HCT116 (cell line): ENCODE measurements around the gene MLH1. TPM values are rescaled to one million over a fixed set of nuclear protein-coding genes. Genes with fewer than 3 reads are reported as not detected.

Experiments used
- ATAC-seq: fragments of 200-7000 bp; cut with Tn5 transposase; 2 replicates; pipeline ENCODE4 v1.9.1; 2020; ENCODE audit warnings: mild to moderate bottlenecking, moderate library complexity
- BruUV-seq: library from RNA; stranded (reverse); fragments of 400-500 nt; replicated peaks from 2 replicates; lab custom pipeline; 2021; lab: Mats Ljungman, UMichigan
- CTCF ChIA-PET: fragments of 300-600 bp; sonication (Branson Sonifier 250); formaldehyde crosslinking; loops from one replicate; lab custom pipeline; 2021; ENCODE audit warnings: antibody characterized with exemption; lab: Charles Lee
- POLR2A ChIA-PET: fragments of 300-600, 350-600 bp; sonication (Branson Sonifier 250); formaldehyde crosslinking; loops from one replicate; lab custom pipeline; 2021; ENCODE audit warnings: antibody characterized with exemption; lab: Charles Lee
- RAD21 ChIA-PET, 2 experiments: fragments of 300-600 bp; sonication (Branson Sonifier 250); formaldehyde crosslinking; loops; one replicate each; lab custom pipeline; 2023; ENCODE audit warnings: low total read pairs in 2 of 2; ENCODE audit not compliant: uncharacterized antibody in 2 of 2, unreplicated experiment in 2 of 2, low non-redundant PET in 1 of 2; lab: Charles Lee
- DNase-seq: peaks from one replicate; pipeline ENCODE4 v3.0.0-alpha.2; 2010; ENCODE audit warnings: low read depth, low spot score
- H2AFZ ChIP-seq: fragments of 200-600 bp; shearing (Covaris generic), sonication (generic); 2 replicates; pipeline ENCODE4 v1.6.1; 2017; ENCODE audit warnings: low read depth, mixed run types, mixed read lengths, antibody characterized with exemption, low read length; ENCODE audit not compliant: poor library complexity, severe bottlenecking
- H3K27ac ChIP-seq: 2 replicates; pipeline ENCODE4 v1.5.1; 2012; ENCODE audit warnings: low read depth, low read length
- H3K27me3 ChIP-seq: fragments of 200-600 bp; sonication (generic); 2 replicates; pipeline ENCODE4 v1.6.1; 2016; ENCODE audit warnings: mixed run types, low read length, mixed read lengths; ENCODE audit not compliant: insufficient read depth
- H3K36me3 ChIP-seq, 2 experiments: fragments of 200-500 bp in 1 of 2; fragments of 200-600 bp in 1 of 2; sonication (Bioruptor generic) in 1 of 2; sonication (generic) in 1 of 2; 2 replicates each; pipeline versions ENCODE4 v1.5.1 to v1.6.1; 2014 to 2016; ENCODE audit warnings: low read length in 2 of 2, inconsistent platforms in 1 of 2, mixed read lengths in 1 of 2, mixed run types in 1 of 2; ENCODE audit not compliant: insufficient read depth in 2 of 2, control insufficient read depth in 1 of 2
- H3K4me1 ChIP-seq, 2 experiments: fragments of 200-600 bp in 1 of 2; sonication (generic) in 1 of 2; 2 replicates each; pipeline versions ENCODE4 v1.5.1 to v1.6.1; 2012 to 2017; ENCODE audit warnings: low read length in 2 of 2, inconsistent platforms in 1 of 2, mild to moderate bottlenecking in 1 of 2, mixed read lengths in 1 of 2, mixed run types in 1 of 2, moderate library complexity in 1 of 2; ENCODE audit not compliant: insufficient read depth in 2 of 2, control insufficient read depth in 1 of 2
- H3K4me2 ChIP-seq: fragments of 200-600 bp; sonication (generic); 2 replicates; pipeline ENCODE4 v1.6.1; 2017; ENCODE audit warnings: mixed run types, low read length, mixed read lengths
- H3K4me3 ChIP-seq, 2 experiments: fragments of 200-600 bp in 1 of 2; sonication (generic) in 1 of 2; replicated peaks in 1 of 2; 2 replicates each; pipeline ENCODE4 v1.5.1; 2011 to 2016; ENCODE audit warnings: low read length in 2 of 2, control low read depth in 1 of 2, low read depth in 1 of 2, mild to moderate bottlenecking in 1 of 2, mixed read lengths in 1 of 2, mixed run types in 1 of 2
- H3K79me2 ChIP-seq: fragments of 200-600 bp; sonication (generic); 2 replicates; pipeline ENCODE4 v1.6.1; 2017; ENCODE audit warnings: mild to moderate bottlenecking, mixed run types, low read length, moderate library complexity, mixed read lengths; ENCODE audit not compliant: insufficient read depth
- H3K9ac ChIP-seq: fragments of 200-600 bp; sonication (generic); 2 replicates; pipeline ENCODE4 v1.6.1; 2016; ENCODE audit warnings: low read length, mixed read lengths
- H3K9me2 ChIP-seq: fragments of 200-600 bp; sonication (generic), shearing (Covaris generic); 2 replicates; pipeline ENCODE4 v1.6.1; 2017; ENCODE audit warnings: mixed run types, mild to moderate bottlenecking, moderate library complexity; ENCODE audit not compliant: insufficient read depth
- H3K9me3 ChIP-seq, 2 experiments: fragments of 200-500 bp in 1 of 2; fragments of 200-600 bp in 1 of 2; sonication (Bioruptor generic) in 1 of 2; sonication (generic) in 1 of 2; 2 replicates each; pipeline ENCODE4 v1.6.1; 2014 to 2017; ENCODE audit warnings: low read length in 2 of 2, mixed read lengths in 2 of 2, inconsistent platforms in 1 of 2, low read depth in 1 of 2, mild to moderate bottlenecking in 1 of 2, mixed run types in 1 of 2, moderate library complexity in 1 of 2; ENCODE audit not compliant: control insufficient read depth in 1 of 2, insufficient read depth in 1 of 2
- H4K20me1 ChIP-seq: fragments of 200-600 bp; sonication (generic), shearing (Covaris generic); 2 replicates; pipeline ENCODE4 v1.6.1; 2017; ENCODE audit warnings: mixed run types, mild to moderate bottlenecking, moderate library complexity; ENCODE audit not compliant: insufficient read depth
- CBX3 ChIP-seq: IDR thresholded peaks from 2 replicates; pipeline ENCODE4 v1.6.1; 2012; ENCODE audit warnings: low read depth
- CEBPB ChIP-seq: IDR thresholded peaks from 2 replicates; pipeline ENCODE4 v1.6.1; 2012; ENCODE audit warnings: low read depth
- EGR1 ChIP-seq: IDR thresholded peaks from 2 replicates; pipeline ENCODE4 v1.6.1; 2012; ENCODE audit warnings: low read depth
- EZH2phosphoT487 ChIP-seq: fragments of 200-600 bp; IDR thresholded peaks from 2 replicates; pipeline ENCODE4 v1.6.1; 2018; ENCODE audit warnings: antibody characterized with exemption, borderline replicate concordance
- FOSL1 ChIP-seq: IDR thresholded peaks from 2 replicates; pipeline ENCODE4 v1.6.1; 2012; ENCODE audit warnings: low read depth
- JUND ChIP-seq: IDR thresholded peaks from 2 replicates; pipeline ENCODE4 v1.6.1; 2012
- POLR2A ChIP-seq: IDR thresholded peaks from 2 replicates; pipeline ENCODE4 v1.7.0; 2011; ENCODE audit warnings: borderline replicate concordance; ENCODE audit not compliant: insufficient read depth, insufficient read length; ENCODE audit errors: extremely low read depth
- POLR2AphosphoS5 ChIP-seq: IDR thresholded peaks from 2 replicates; pipeline ENCODE4 v1.6.1; 2011; ENCODE audit warnings: mild to moderate bottlenecking, low read depth, low read length, moderate library complexity
- RAD21 ChIP-seq: IDR thresholded peaks from 2 replicates; pipeline ENCODE4 v1.6.1; 2012; ENCODE audit warnings: low read depth, mild to moderate bottlenecking
- SIN3A ChIP-seq: IDR thresholded peaks from 2 replicates; pipeline ENCODE4 v1.6.1; 2012; ENCODE audit warnings: low read depth
- SP1 ChIP-seq: IDR thresholded peaks from 2 replicates; pipeline ENCODE4 v1.6.1; 2012; ENCODE audit warnings: low read depth
- YY1 ChIP-seq: IDR thresholded peaks from 2 replicates; pipeline ENCODE4 v1.6.1; 2011; ENCODE audit warnings: low read length, low read depth, moderate library complexity, mild to moderate bottlenecking; ENCODE audit not compliant: insufficient replicate concordance; ENCODE audit errors: extremely low read depth
- ZNF274 ChIP-seq: fragments of 200-500 bp; sonication (Bioruptor generic); IDR thresholded peaks from 2 replicates; pipeline ENCODE4 v1.6.1; 2014; ENCODE audit warnings: mild to moderate bottlenecking, low read depth, low read length, inconsistent platforms
- intact Hi-C: fragments of 100-400 bp; cut with micrococcal nuclease; formaldehyde crosslinking; loops from 2 replicates; pipeline ENCODE4 v1.10.0; 2022
- total RNA-seq: library from RNA; stranded (reverse); gene quantifications from one replicate; pipeline ENCODE4 v1.2.1, GENCODE V29; 2021; ENCODE audit not compliant: unreplicated experiment
- TF ChIP-seq, protein P1 (sequence below), 3 experiments: fragments of 200-600 bp in 1 of 3; sonication (generic) in 1 of 3; IDR thresholded peaks in 2 of 3; conservative IDR thresholded peaks in 1 of 3; 2 replicates each; pipeline ENCODE4 v1.5.1; 2012 to 2017; ENCODE audit warnings: low read depth in 2 of 3, low read length in 2 of 3, antibody characterized with exemption in 1 of 3, borderline replicate concordance in 1 of 3, control low read depth in 1 of 3, mild to moderate bottlenecking in 1 of 3, mixed read lengths in 1 of 3, mixed run types in 1 of 3, moderate library complexity in 1 of 3; ENCODE audit not compliant: insufficient read depth in 1 of 3
- TF ChIP-seq, protein P2 (sequence below): IDR thresholded peaks from 2 replicates; pipeline ENCODE4 v1.6.1; 2012
- TF ChIP-seq, protein P3 (sequence below): IDR thresholded peaks from 2 replicates; pipeline ENCODE4 v1.6.1; 2011; ENCODE audit warnings: mild to moderate bottlenecking, low read length, moderate library complexity; ENCODE audit not compliant: insufficient replicate concordance; ENCODE audit errors: extremely low read depth
- TF ChIP-seq, protein P4 (sequence below): IDR thresholded peaks from 2 replicates; pipeline ENCODE4 v1.6.1; 2012

Gene MLH1
- total RNA-seq, 1 experiment from 2014 or later = 9.6 TPM

DNA sequence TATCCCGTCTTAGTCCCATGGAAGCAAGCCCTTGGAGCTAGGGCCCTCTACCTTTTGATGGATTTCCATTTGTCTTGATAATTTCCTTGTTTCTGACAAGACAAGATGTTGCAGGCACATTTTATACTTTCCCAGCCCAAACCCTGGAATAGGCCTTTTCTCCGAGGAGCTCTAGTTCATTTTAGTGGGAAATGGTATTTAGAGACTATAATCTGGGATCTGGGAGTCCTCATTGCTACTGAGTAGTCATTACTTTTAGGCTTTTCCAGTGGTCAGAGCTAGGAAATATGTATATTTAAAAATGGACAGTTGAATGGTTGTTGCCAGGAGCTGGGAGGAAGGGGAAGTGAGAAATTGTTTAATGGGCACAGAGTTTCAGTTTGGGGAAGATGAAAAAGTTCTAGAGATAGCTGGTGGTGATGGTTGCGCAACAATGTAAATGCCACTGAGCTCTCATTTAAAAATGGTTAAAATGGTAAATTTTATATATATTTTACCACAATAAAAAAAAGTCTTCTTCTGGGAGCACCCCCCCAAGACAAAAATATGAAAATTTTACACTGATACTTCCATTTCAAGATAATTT is 31.6 kb downstream of the MLH1 start (continued):
- TF ChIP-seq, protein P1, sequence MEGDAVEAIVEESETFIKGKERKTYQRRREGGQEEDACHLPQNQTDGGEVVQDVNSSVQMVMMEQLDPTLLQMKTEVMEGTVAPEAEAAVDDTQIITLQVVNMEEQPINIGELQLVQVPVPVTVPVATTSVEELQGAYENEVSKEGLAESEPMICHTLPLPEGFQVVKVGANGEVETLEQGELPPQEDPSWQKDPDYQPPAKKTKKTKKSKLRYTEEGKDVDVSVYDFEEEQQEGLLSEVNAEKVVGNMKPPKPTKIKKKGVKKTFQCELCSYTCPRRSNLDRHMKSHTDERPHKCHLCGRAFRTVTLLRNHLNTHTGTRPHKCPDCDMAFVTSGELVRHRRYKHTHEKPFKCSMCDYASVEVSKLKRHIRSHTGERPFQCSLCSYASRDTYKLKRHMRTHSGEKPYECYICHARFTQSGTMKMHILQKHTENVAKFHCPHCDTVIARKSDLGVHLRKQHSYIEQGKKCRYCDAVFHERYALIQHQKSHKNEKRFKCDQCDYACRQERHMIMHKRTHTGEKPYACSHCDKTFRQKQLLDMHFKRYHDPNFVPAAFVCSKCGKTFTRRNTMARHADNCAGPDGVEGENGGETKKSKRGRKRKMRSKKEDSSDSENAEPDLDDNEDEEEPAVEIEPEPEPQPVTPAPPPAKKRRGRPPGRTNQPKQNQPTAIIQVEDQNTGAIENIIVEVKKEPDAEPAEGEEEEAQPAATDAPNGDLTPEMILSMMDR (IDR thresholded peaks at IDR 0.05 in 2 of 3, conservative IDR thresholded peaks at IDR 0.05 in 1 of 3; ENCODE audit: borderline replicate concordance in 1 of 3, insufficient read depth in 1 of 3, low read depth in 2 of 3, low read length in 2 of 3) = no peak
- TF ChIP-seq, all 23 proteins: peak for 0

DNA sequence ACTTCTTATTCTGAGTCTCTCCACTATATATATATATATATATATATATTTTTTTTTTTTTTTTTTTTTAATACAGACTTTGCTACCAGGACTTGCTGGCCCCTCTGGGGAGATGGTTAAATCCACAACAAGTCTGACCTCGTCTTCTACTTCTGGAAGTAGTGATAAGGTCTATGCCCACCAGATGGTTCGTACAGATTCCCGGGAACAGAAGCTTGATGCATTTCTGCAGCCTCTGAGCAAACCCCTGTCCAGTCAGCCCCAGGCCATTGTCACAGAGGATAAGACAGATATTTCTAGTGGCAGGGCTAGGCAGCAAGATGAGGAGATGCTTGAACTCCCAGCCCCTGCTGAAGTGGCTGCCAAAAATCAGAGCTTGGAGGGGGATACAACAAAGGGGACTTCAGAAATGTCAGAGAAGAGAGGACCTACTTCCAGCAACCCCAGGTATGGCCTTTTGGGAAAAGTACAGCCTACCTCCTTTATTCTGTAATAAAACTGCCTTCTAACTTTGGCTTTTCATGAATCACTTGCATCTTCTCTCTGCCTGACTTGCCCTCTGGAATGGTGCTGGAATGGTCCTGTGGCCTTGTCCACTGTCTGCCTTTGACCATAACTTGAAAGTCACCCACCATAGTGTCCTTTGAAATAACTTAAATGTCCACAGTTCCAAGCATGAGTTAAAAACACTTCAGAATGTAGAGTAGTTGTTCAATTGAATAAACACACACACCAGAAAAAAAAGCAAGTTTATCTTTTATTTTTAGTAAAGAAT is 32.4 kb downstream of the MLH1 start:
- ChIA-PET POLR2A (no interaction called here), CTCF (interaction anchor here (1.0 kb wide), 1 partner anchor 233 kb away, joined by 3 read pairs; no protein-coding TSS in a partner anchor), RAD21 (no interaction called here)
- no peak overlapping the region for H2AFZ ChIP-seq
- BruUV-seq = no TSS peak
- H3K4me1 ChIP-seq = no peaks in the 10 kb centered on the region
- no peaks in the 10 kb centered on the region for H4K20me1 ChIP-seq
- H3K4me3 ChIP-seq = no peak overlapping the region
- no peak overlapping the region for H3K27ac ChIP-seq
- no peaks in the 10 kb centered on the region for H3K9me3 ChIP-seq
- H3K4me2 ChIP-seq = no peak overlapping the region
- no peaks in the 10 kb centered on the region for H3K27me3 ChIP-seq
- H3K9ac ChIP-seq = no peak overlapping the region
- ATAC-seq (no peak), DNase-seq (no peak)
- intact Hi-C loops = no loop called here
- H3K36me3 ChIP-seq = peaks cover 19 to 46% of the 10 kb centered on the region in 2 experiments
- H3K79me2 ChIP-seq = 0 out of 2 replicates have a peak, but pooled peaks cover 3% of the 10 kb centered on the region
- no peaks in the 10 kb centered on the region for H3K9me2 ChIP-seq
- TF ChIP-seq POLR2A = no peak
- TF ChIP-seq, protein P2, sequence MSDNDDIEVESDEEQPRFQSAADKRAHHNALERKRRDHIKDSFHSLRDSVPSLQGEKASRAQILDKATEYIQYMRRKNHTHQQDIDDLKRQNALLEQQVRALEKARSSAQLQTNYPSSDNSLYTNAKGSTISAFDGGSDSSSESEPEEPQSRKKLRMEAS = no peak
- TF ChIP-seq RAD21 = no peak
- no peak for TF ChIP-seq EZH2phosphoT487
- no peak for TF ChIP-seq FOSL1
- no peak for TF ChIP-seq EGR1
- TF ChIP-seq, protein P3, sequence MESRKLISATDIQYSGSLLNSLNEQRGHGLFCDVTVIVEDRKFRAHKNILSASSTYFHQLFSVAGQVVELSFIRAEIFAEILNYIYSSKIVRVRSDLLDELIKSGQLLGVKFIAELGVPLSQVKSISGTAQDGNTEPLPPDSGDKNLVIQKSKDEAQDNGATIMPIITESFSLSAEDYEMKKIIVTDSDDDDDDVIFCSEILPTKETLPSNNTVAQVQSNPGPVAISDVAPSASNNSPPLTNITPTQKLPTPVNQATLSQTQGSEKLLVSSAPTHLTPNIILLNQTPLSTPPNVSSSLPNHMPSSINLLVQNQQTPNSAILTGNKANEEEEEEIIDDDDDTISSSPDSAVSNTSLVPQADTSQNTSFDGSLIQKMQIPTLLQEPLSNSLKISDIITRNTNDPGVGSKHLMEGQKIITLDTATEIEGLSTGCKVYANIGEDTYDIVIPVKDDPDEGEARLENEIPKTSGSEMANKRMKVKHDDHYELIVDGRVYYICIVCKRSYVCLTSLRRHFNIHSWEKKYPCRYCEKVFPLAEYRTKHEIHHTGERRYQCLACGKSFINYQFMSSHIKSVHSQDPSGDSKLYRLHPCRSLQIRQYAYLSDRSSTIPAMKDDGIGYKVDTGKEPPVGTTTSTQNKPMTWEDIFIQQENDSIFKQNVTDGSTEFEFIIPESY = no peak
- no peak for TF ChIP-seq CBX3
- TF ChIP-seq, protein P4, sequence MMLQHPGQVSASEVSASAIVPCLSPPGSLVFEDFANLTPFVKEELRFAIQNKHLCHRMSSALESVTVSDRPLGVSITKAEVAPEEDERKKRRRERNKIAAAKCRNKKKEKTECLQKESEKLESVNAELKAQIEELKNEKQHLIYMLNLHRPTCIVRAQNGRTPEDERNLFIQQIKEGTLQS = no peak
- no peak for TF ChIP-seq CEBPB
- no peak for TF ChIP-seq SP1
- TF ChIP-seq, protein P1 (IDR thresholded peaks at IDR 0.05 in 2 of 3, conservative IDR thresholded peaks at IDR 0.05 in 1 of 3; ENCODE audit: borderline replicate concordance in 1 of 3, insufficient read depth in 1 of 3, low read depth in 2 of 3, low read length in 2 of 3) = no peak
- TF ChIP-seq ZNF274 = no peak
- TF ChIP-seq POLR2AphosphoS5 = no peak
- no peak for TF ChIP-seq SIN3A
- TF ChIP-seq YY1 = no peak
- TF ChIP-seq JUND = no peak
